WERI-Rb-1 (cell line): ENCODE measurements around the gene FRMD4A.
"Not testable (repeated sequence)": the region's sequence is repeated elsewhere in the genome, so short reads cannot be mapped to it uniquely, and the experiment has no call there.

Experiments
- DNase-seq: peaks from one replicate; pipeline ENCODE4 v3.0.0-alpha.2; 2020
- H3K27ac ChIP-seq: fragments of 250-450 bp; sonication (Bioruptor Pico); 2 replicates; pipeline ENCODE4 v1.5.1; 2020; ENCODE audit warnings: mild to moderate bottlenecking, moderate library complexity
- H3K27me3 ChIP-seq: fragments of 250-450 bp; sonication (Bioruptor Pico); 2 replicates; pipeline ENCODE4 v1.5.1; 2021; ENCODE audit warnings: mild to moderate bottlenecking, low read depth, moderate library complexity; ENCODE audit not compliant: insufficient read depth, severe bottlenecking
- H3K36me3 ChIP-seq: fragments of 250-450 bp; sonication (Bioruptor Pico); 2 replicates; pipeline ENCODE4 v1.5.1; 2020; ENCODE audit warnings: mild to moderate bottlenecking, moderate library complexity
- H3K4me3 ChIP-seq: 2 replicates; pipeline ENCODE4 v1.5.1; 2011; ENCODE audit warnings: low read depth, mild to moderate bottlenecking, control low read depth, low read length
- H3K9me3 ChIP-seq: fragments of 250-450 bp; sonication (Bioruptor Pico); 2 replicates; pipeline ENCODE4 v1.5.1; 2021; ENCODE audit warnings: mild to moderate bottlenecking, moderate library complexity; ENCODE audit not compliant: severe bottlenecking
- TF ChIP-seq, protein P1 (sequence below): IDR thresholded peaks from 2 replicates; pipeline ENCODE4 v1.5.1; 2011; ENCODE audit warnings: low read depth, mild to moderate bottlenecking, control low read depth, inconsistent platforms, low read length

FRMD4A gene

DNA sequence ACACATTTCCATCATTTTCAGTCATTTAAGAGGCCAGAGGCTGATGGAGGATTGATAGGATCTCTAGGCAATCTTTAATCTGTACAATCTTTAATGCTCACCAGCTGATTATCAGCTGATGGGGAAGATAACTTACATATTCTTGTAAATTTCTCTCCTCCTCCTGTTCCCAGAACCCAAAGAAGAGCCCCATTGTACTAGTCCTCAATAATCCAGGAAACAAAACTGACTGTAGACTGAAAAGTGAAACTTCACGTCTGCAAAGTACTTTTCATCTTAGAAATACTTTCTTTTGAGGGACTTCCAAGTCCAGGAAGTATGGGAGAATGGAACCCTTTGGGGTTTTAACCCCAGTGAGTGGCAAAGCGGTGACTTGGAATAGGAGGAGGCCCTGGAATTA, 283.3 kb downstream of the FRMD4A start:
- Histone ChIP-seq H3K9me3 (no peaks in the 10 kb centered on the region), H3K36me3 (no peaks in the 10 kb centered on the region), H3K27me3 (no peaks in the 10 kb centered on the region), H3K27ac (no peak overlapping the region), H3K4me3 (no peak overlapping the region)
- TF ChIP-seq, protein P1, sequence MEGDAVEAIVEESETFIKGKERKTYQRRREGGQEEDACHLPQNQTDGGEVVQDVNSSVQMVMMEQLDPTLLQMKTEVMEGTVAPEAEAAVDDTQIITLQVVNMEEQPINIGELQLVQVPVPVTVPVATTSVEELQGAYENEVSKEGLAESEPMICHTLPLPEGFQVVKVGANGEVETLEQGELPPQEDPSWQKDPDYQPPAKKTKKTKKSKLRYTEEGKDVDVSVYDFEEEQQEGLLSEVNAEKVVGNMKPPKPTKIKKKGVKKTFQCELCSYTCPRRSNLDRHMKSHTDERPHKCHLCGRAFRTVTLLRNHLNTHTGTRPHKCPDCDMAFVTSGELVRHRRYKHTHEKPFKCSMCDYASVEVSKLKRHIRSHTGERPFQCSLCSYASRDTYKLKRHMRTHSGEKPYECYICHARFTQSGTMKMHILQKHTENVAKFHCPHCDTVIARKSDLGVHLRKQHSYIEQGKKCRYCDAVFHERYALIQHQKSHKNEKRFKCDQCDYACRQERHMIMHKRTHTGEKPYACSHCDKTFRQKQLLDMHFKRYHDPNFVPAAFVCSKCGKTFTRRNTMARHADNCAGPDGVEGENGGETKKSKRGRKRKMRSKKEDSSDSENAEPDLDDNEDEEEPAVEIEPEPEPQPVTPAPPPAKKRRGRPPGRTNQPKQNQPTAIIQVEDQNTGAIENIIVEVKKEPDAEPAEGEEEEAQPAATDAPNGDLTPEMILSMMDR, result no peak
- DNase-seq, result no peak

DNA sequence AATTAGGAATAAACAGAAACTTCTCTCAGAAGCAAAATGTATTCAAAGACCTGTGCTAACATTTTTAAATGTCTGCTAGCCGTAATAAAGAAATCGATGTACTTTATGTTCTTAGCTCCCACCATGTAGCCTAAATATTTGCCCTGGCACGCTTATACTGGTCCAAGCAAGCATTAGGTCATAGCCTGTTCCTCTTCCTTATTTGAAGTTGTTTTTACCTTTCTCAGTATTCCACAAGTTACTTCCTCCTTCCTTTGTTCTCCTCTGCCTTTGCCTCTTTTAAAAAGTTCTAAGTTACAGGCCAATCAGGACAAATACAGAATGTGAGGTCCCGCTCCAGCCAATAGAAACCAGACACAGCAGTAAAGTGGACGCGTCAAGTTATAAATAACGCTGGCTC, 288.7 kb downstream of the FRMD4A start:
- H3K27me3 ChIP-seq, H3K36me3 ChIP-seq, H3K4me3 ChIP-seq, H3K9me3 ChIP-seq, DNase-seq, H3K27ac ChIP-seq: not testable (repeated sequence)

DNA sequence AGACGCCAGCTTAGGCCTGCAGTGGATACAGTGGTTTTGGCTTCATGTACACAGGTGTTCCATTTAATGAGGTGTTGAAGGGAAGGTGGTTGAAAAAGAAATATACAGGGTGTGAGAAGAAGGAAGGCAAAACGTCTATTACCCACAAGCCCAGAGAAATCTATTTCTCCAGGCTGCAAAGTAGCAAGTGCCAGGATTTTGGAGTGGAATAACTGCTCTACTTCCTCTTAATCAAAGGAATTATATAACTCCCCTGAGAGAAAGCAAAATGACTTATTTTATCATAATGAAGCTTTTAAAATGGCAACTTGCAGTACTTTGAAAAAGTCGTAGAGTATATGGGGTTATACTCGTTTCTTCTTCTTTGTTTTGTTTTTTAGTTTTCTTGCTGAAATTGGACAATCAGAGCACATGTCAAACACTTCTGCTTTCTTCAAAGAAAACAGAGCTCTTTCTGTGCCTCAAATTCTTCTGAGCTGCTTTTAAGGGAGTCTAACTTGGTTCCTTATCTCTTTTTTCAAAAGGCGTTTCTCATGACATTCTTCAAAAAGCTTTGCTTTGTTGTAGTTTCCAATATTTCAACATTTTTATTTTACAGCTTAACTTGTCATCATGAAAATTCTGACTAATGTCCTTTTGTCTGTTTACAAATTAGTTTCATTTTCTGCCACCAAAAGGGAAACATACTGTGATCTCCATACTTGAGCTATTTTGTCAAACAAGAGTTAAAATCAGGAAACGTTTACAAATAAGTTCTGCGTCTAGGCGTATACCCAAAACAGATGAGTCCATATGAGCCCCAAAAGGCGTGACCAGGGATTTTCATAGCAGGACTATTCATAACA, 289.7 kb downstream of the FRMD4A start:
- no peak overlapping the region for H3K27ac ChIP-seq
- TF ChIP-seq, protein P1, result no peak

DNA sequence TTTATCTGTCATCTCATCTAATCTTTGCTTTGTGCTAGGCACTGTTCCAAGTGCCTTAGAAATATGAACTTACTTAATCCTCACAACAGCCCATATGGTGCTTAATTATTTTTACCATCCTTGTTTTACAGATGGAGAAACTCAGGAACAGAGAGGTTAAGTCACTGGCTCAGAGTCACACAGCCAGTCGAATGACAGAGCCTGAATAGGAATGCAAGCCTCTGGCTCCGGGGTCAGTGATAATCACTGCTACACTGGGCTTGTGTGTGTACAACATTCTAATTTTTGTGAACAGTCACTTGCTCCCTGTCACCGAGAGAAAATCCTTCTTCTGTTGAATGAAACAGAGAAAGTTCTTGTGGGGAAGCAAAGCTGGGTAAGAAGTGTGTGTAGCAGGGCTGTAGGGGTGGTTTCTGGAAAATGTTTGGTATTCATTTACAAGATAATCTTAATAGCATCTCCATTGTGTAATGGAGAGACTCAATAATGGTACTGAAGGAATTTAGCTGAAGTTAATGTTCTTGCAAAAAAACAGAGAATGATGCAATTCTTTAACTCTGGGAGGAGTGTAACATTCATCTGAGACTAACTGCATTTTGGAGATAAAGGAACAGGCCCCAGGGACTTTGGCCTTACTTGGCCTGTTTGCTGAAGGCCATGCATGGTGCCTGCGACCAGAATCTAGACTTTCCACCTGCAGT, 290.6 kb downstream of the FRMD4A start:
- no peak for DNase-seq
- TF ChIP-seq, protein P1, result no peak
- Histone ChIP-seq H3K27ac (no peak overlapping the region), H3K36me3 (no peaks in the 10 kb centered on the region), H3K27me3 (no peaks in the 10 kb centered on the region), H3K9me3 (no peaks in the 10 kb centered on the region), H3K4me3 (no peak overlapping the region)

More for the DNA sequence above, 289.7 kb downstream of the FRMD4A start:
- H3K27me3 ChIP-seq, result no peaks in the 10 kb centered on the region
- DNase-seq, result no peak
- no peaks in the 10 kb centered on the region for H3K36me3 ChIP-seq
- no peaks in the 10 kb centered on the region for H3K9me3 ChIP-seq
- H3K4me3 ChIP-seq, result no peak overlapping the region

DNA sequence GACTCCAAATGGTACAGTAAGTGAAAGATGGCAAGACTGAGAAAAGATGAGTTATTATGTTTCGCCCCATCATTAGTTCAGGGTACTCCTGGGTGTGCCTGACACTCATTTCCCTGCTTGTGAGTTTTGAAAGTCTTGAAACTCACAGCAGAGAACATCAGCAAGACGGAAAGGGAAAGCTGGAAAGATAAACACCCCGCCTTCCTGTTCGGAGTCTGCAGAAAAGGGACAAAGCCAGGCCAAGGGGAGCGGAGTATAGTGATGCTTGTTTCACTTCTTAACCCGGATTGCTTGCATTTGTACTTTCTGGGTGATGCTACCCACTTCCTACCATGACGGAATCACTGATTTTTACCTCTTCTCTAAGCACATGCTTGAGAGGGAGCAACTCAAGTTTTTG, 294.5 kb downstream of the FRMD4A start:
- no peak for DNase-seq
- Histone ChIP-seq H3K27me3 (no peaks in the 10 kb centered on the region), H3K27ac (no peak overlapping the region), H3K36me3 (no peaks in the 10 kb centered on the region), H3K4me3 (no peak overlapping the region), H3K9me3 (no peaks in the 10 kb centered on the region)
- TF ChIP-seq, protein P1, result no peak

DNA sequence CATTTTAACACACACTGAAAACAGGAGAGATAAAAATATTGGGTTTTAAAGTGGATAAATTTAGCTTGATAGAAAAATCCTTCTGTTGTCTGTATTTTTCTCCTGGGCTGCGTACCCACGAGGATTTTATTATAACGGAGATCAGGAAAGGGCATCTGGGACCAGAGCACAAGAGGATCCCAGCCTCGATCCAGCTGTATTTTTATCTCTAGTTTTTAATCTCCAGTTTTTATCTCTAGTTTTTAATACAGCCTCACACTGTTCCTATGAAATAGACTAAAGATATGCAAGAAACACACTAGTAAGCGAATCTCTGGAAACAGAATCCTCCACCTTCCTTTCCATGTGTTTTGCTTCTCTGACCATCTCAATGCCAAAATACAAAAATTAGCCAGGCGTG, 295.2 kb downstream of the FRMD4A start:
- Histone ChIP-seq H3K4me3 (no peak overlapping the region), H3K9me3 (no peaks in the 10 kb centered on the region), H3K36me3 (no peaks in the 10 kb centered on the region), H3K27me3 (no peaks in the 10 kb centered on the region), H3K27ac (no peak overlapping the region)
- DNase-seq, result no peak
- TF ChIP-seq, protein P1, result no peak
